Brain microvascular endothelial cell (primary cell): ENCODE data around the gene SNTG2.

ENCODE experiments used
- DNase-seq: peaks from one replicate; pipeline ENCODE4 v3.0.0-alpha.2; 2020
- H3K27ac ChIP-seq: fragments of 250-450 bp; sonication (Bioruptor Pico); 2 replicates; pipeline ENCODE4 v1.5.1; 2020; ENCODE audit warnings: mild to moderate bottlenecking, moderate library complexity
- H3K27me3 ChIP-seq: fragments of 250-450 bp; sonication (Bioruptor Pico); replicated peaks from 2 replicates; pipeline ENCODE4 v1.5.1; 2020; ENCODE audit warnings: mild to moderate bottlenecking
- H3K36me3 ChIP-seq: fragments of 250-450 bp; sonication (Bioruptor Pico); replicated peaks from 2 replicates; pipeline ENCODE4 v1.5.1; 2020; ENCODE audit warnings: mild to moderate bottlenecking
- H3K4me3 ChIP-seq: 2 replicates; pipeline ENCODE4 v1.5.1; 2011; ENCODE audit warnings: low read depth, mild to moderate bottlenecking, control low read depth, low read length, moderate library complexity
- CTCF ChIP-seq: IDR thresholded peaks from 2 replicates; pipeline ENCODE4 v1.5.1; 2011; ENCODE audit warnings: low read depth, mild to moderate bottlenecking, moderate library complexity, low read length, control low read depth, inconsistent platforms; ENCODE audit errors: missing control alignments
- in situ Hi-C: cut with HindIII; loops from 2 replicates; pipeline ENCODE4 v1.10.0; 2017; ENCODE audit warnings: low sequenced_read_pairs, low pct_ligation_motif_present

Gene SNTG2

GRCh38 chr2:1402064-1402463, 451.4 kb downstream of the SNTG2 start:
- no peaks in the 10 kb centered on the region for H3K27me3 ChIP-seq
- no peaks in the 10 kb centered on the region for H3K36me3 ChIP-seq
- no peak for TF ChIP-seq CTCF
- no peak overlapping the region for H3K27ac ChIP-seq
- in situ Hi-C loops = no loop called here
- no peak overlapping the region for H3K4me3 ChIP-seq
- DNase-seq = no peak

GRCh38 chr2:1403565-1403964, 452.9 kb downstream of the SNTG2 start:
- no peaks in the 10 kb centered on the region for H3K27me3 ChIP-seq
- H3K4me3 ChIP-seq = no peak overlapping the region
- in situ Hi-C loops = no loop called here
- no peaks in the 10 kb centered on the region for H3K36me3 ChIP-seq
- H3K27ac ChIP-seq = no peak overlapping the region
- no peak for DNase-seq
- TF ChIP-seq CTCF = no peak

GRCh38 chr2:1405124-1405523, 454.5 kb downstream of the SNTG2 start:
- Histone ChIP-seq H3K27ac (no peak overlapping the region), H3K36me3 (no peaks in the 10 kb centered on the region), H3K27me3 (no peaks in the 10 kb centered on the region), H3K4me3 (no peak overlapping the region)
- in situ Hi-C loops = no loop called here
- DNase-seq = no peak
- TF ChIP-seq CTCF = no peak

GRCh38 chr2:1405967-1406366, 455.3 kb downstream of the SNTG2 start:
- no peak for DNase-seq
- Histone ChIP-seq H3K27me3 (no peaks in the 10 kb centered on the region), H3K36me3 (no peaks in the 10 kb centered on the region), H3K27ac (no peak overlapping the region), H3K4me3 (no peak overlapping the region)
- TF ChIP-seq CTCF = no peak
- in situ Hi-C loops = no loop called here

GRCh38 chr2:1406434-1406833, 455.8 kb downstream of the SNTG2 start:
- Histone ChIP-seq H3K27ac (no peak overlapping the region), H3K27me3 (no peaks in the 10 kb centered on the region), H3K4me3 (no peak overlapping the region), H3K36me3 (no peaks in the 10 kb centered on the region)
- in situ Hi-C loops = no loop called here
- DNase-seq = no peak
- no peak for TF ChIP-seq CTCF

GRCh38 chr2:1407950-1408675, 457.5 kb downstream of the SNTG2 start:
- no peaks in the 10 kb centered on the region for H3K27me3 ChIP-seq
- no peak overlapping the region for H3K4me3 ChIP-seq
- in situ Hi-C loops = no loop called here
- no peak overlapping the region for H3K27ac ChIP-seq
- DNase-seq = no peak
- no peak for TF ChIP-seq CTCF
- H3K36me3 ChIP-seq = no peaks in the 10 kb centered on the region
